ENCODE data around the gene PUSL1.

GRCh38 chr1:1356166-1356795, 47.9 kb downstream of the PUSL1 start:
- no peak for TF ChIP-seq CTCF (IDR thresholded peaks at IDR 0.05 in 4 of 5, conservative IDR thresholded peaks at IDR 0.05 in 1 of 5)
- no peak for TF ChIP-seq POLR2A (IDR thresholded peaks at IDR 0.05)
